GM12892 (cell line): ENCODE data around the gene TCF7L1.
"Not testable (repeated sequence)": the region's sequence is repeated elsewhere in the genome, so short reads cannot be mapped to it uniquely, and the experiment has no call there.

Source experiments
- DNase-seq: peaks from one replicate; pipeline ENCODE4 v3.0.0; 2011; ENCODE audit not compliant: insufficient read length
- FAIRE-seq: peaks from 2 replicates; lab custom pipeline; 2011; peaks lifted over from hg19 to GRCh38; lab: Jason Lieb, UNC
- POLR2A ChIP-seq: IDR thresholded peaks from 2 replicates; pipeline ENCODE4 v1.6.1; 2011; ENCODE audit warnings: low read depth, low read length, control low read depth
- POLR2AphosphoS5 ChIP-seq: IDR thresholded peaks from 2 replicates; pipeline ENCODE4 v1.6.1; 2011; ENCODE audit warnings: low read depth, low read length, control low read depth
- TAF1 ChIP-seq: IDR thresholded peaks from 2 replicates; pipeline ENCODE4 v1.6.1; 2011; ENCODE audit warnings: low read depth, mild to moderate bottlenecking, control low read depth, low read length, borderline replicate concordance

Gene TCF7L1

GRCh38 chr2:85327160-85327821 lies 194.1 kb downstream of the TCF7L1 start:
- TF ChIP-seq POLR2AphosphoS5: no peak
- no peak for TF ChIP-seq POLR2A
- TF ChIP-seq TAF1: no peak
- FAIRE-seq (peak; percentile 21), DNase-seq (peak; percentile 41)

- TF ChIP-seq POLR2A (peak; percentile 99), POLR2AphosphoS5 (peak; percentile 98), TAF1 (peak; percentile 86)
- peak; percentile 91 for FAIRE-seq
- DNase-seq: peak; percentile 92
These were observed 194.8 kb downstream of the TCF7L1 start, which contains the start of gene TGOLN2 for GRCh38 chr2:85327822-85328617. TSS of gene TGOLN2 (minus strand) at chr2:85327989. CDS start at chr2:85327962, 27 bp downstream.

DNA sequence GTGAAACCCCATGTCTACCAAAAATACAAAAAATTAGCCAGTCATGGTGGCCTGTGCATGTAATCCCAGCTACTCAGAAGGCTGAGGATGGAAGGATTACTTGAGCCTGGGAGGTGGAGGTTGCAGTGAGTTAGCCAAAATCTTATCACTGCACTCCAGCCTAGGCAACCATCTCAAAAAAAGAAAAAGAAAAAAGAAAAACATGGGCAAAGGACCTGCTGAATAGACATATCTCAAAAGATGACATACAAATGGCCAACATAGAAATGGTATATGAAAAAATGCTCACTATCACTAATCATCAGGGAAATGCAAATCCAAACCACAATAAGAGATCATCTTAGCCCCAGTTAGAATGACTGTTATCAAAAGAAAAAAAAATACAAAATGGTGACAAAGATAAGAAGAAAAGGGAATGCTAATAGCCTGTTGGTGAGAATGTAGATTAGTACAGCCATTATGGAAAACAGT lies 196.0 kb downstream of the TCF7L1 start:
- TF ChIP-seq TAF1 (no peak), POLR2A (no peak), POLR2AphosphoS5 (no peak)
- FAIRE-seq (no peak), DNase-seq (no peak)

- not testable (repeated sequence) for FAIRE-seq, DNase-seq
These were observed 196.5 kb downstream of the TCF7L1 start for GRCh38 chr2:85329701-85330100.

GRCh38 chr2:85330839-85331636 lies 197.8 kb downstream of the TCF7L1 start:
- no peak for DNase-seq
- TF ChIP-seq TAF1: no peak
- TF ChIP-seq POLR2AphosphoS5: no peak
- no peak for TF ChIP-seq POLR2A
- FAIRE-seq: peak; percentile 38

- FAIRE-seq, DNase-seq: not testable (repeated sequence)
These were observed 200.7 kb downstream of the TCF7L1 start for GRCh38 chr2:85333877-85334276.

GRCh38 chr2:85334928-85335327 lies 201.7 kb downstream of the TCF7L1 start:
- TF ChIP-seq POLR2AphosphoS5: no peak
- no peak for TF ChIP-seq POLR2A
- TF ChIP-seq TAF1: no peak
- DNase-seq: no peak
- no peak for FAIRE-seq

DNA sequence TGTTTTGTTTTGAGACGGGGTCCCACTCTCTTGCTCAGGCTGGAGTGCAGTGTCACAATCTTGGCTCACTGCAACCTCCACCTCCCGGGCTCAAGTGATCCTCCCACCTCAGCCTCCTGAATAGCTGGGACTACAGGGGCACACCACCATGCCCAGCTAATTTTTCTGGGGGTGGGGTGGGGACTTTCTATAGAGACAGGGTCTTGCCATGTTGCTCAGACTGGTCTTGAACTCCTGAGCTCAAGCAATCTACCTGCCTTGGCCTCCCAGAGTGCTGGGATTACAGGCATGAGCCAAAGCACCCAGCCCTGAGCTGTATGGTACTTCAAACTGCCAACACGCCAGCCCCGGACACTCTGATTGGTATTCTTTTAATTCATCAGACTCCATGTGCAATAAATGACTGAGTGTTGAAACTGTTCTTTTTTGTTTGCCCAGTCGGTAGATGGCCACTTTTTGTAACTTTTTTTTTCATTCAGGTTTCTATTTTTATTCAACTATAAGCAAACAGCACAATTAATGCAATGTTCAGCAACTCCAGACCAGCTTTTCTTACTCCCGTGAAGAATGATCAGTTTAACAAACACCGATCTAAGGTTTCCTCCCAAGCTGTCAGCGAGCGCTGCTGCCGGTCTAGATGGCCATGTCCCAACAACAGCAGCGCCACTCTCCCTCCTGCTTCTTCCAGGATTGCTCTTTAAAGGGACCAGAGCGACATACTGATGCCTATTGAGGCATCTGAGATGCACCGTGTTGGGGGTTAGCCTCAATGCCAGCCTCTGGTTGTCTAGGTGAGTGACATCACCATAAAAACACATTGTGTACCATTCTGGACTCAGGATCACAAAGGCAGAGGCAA lies 207.1 kb downstream of the TCF7L1 start:
- no peak for TF ChIP-seq POLR2A
- no peak for TF ChIP-seq TAF1
- no peak for TF ChIP-seq POLR2AphosphoS5
- DNase-seq (no peak), FAIRE-seq (no peak)

- FAIRE-seq: no peak
- DNase-seq: no peak
- TF ChIP-seq POLR2AphosphoS5 (0 out of 2 replicates have a peak, but pooled peaks have one; percentile 26), TAF1 (no peak), POLR2A (no peak)
These were observed 208.3 kb downstream of the TCF7L1 start for GRCh38 chr2:85341269-85342029.

DNA sequence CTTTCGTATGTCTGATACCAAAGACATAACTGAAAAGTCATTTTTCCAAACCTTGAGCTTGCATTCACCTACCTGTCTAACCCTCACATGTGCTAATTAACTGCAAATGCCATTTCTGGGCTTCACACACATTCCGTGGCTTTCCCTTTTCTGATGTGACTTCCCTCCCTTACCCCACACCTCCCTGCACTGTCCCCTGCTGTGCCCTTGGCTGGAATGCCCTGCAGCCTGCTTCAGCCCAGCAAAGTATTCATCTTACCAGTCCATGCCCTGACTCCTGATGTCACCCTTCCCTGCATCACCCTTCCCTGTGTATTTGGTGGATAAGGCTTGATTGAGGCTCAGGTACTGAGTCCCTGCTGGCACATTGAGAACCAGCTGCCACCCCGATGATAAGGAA lies 209.0 kb downstream of the TCF7L1 start:
- DNase-seq (no peak), FAIRE-seq (no peak)
- TF ChIP-seq TAF1 (no peak), POLR2A (no peak), POLR2AphosphoS5 (no peak)

DNA sequence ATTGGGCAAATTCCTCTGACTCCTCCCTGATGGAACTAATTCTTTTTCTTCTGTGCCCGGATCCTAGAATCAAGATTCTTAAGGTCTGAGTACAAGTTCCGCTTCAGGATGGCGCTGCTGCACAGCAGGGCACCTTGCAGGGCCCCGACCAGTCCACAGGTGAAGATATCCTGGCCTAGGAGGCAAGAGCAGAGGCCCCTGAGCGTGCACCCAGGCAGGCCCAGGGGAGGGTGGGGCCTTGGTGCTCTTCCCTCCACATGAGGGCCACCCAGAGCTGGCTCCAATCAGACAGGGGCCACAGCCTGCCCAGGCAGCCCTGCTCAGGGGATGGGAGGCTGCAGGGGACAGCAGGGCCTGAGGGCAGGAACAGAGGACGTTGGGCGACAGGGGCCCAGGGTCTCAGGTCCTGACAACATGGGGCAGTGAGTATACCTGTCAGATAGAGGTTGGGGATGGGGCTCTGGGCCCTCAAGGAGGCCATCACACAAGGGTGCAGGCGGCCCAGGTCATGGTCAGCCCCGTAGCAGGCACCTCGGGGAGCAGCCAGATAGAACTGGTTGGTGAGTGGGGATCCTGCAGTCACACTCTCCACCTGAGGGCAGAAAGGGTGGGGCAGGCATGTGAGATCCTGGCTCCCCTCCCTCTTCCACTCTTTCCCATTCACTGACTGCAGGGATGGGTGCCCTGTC lies 210.2 kb downstream of the TCF7L1 start:
- FAIRE-seq, DNase-seq: not testable (repeated sequence)
